ENCODE data around the gene STIM2.

- TF ChIP-seq CTCF (IDR thresholded peaks at IDR 0.05 in 2 of 3, conservative IDR thresholded peaks at IDR 0.05 in 1 of 3; ENCODE audit: control insufficient read depth in 2 of 3, extremely low read depth in 1 of 3, insufficient read depth in 1 of 3, low read depth in 3 of 3, low read length in 3 of 3) (peak; percentile 52 to 69 (median 56)), RFX5 (IDR thresholded peaks at IDR 0.05; ENCODE audit: low read depth, low read length) (no peak), ZZZ3 (IDR thresholded peaks at IDR 0.05; ENCODE audit: control insufficient read depth, insufficient read length, low read depth) (no peak), E2F8 (IDR thresholded peaks at IDR 0.05; ENCODE audit: low read depth, partially characterized antibody) (no peak)
Measured at GRCh38 chr4:27048429-27049238, 188.0 kb downstream of the STIM2 start.

All from GM12878 (cell line).